ENCODE data around the gene CEP295NL.
"Not testable (repeated sequence)": the region's sequence is repeated elsewhere in the genome, so short reads cannot be mapped to it uniquely, and the experiment has no call there.

CEP295NL gene

DNA sequence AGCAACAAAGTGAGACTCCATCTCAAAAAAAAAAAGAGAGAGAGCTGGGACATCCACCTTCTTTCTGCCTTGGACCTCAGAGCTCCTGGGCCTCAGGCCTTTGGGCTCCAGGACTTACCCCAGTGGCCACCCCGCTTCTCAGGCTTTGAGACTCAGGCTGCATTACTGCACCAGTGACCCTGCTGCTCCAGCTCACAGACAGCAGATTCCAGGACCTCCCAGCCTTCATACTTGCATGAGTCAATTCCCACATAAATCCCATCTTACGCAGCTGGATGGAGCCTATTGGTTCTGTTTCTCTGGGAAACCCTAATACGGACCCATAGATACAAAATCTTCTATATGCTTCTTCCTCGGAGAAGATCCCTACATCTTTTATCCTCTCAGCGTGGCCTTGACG, 2.1 kb upstream of the CEP295NL start:
- DNase-seq (ENCODE audit: low spot score): no peak

DNA sequence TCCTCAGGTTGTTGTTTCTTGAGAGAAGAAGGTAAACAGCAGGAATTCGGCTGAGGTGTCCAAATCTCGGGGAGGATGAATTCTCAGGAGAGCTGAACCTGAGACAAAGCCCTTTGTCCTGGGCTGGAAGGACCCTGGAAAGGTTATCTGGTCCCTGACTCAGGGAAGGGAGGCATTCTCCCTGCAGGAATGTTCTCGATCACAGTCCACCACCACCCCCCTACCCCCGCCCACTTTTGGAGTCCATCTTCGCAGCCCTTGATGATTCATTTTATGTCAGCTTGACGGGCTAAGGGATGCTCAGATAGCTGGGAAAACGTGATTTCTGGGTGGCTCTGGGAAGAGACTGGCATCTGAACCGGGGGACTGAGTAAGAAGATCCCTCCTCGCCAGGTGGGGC, 1.4 kb upstream of the CEP295NL start:
- no peak for DNase-seq (ENCODE audit: low spot score)

DNA sequence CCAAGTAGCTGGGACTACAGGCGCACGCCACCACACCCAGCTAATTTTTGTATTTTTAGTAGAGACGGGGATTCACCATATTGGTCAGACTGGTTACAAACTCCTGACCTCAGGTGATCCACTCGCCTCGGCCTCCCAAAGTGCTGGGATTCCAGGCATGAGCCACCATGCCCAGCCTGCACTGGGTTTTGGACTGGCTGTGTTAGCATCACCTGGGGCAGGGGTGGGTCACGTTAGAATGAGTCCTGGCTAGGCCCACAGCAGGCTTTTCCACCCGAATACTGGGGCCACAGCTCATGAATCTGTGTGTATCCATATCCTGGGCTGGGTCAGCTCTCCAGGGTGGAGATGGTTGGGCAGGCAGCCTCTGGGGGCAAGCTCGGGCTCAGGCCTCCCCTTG, 770 bp downstream of the CEP295NL start:
- DNase-seq (ENCODE audit: low spot score): not testable (repeated sequence)

DNA sequence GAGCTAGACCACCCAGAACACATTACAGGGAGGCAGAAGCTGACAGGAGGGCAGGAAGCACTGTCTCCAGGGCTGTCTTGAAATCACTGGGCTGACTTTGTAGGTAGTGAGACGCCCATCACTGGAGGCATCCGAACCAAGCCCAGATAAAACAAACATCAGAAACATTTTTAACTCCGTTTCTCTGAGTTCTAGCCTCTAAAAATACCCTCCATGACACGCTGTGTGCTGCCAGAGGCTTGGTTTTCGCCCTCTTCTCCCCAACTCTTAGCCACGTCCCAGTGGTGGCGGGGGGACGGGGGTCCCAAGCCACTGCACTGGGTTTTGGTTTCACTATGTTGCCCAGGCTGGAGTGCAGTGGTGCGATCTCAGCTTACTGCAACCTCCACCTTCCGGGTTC, 1.2 kb downstream of the CEP295NL start:
- DNase-seq (ENCODE audit: low spot score): no peak

DNA sequence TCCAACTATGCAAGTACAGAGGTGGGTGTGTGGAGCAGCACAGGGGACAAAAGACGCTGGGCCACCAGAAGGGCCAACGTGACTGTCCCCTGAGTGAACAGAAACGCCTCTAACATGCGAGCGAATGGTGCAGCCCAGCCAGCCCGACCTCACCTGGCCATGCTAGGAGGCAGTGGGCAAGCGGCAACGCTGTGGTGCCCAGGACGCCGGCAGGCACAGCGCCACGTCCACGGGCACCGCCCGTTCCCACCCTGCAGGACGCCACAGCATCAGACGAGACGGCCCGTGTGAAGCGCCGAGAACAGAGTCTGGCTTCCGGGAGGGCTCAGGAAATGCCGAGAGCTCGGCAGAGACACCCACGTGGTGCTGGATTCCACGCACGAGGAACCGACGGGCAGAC, 2.2 kb downstream of the CEP295NL start:
- DNase-seq (ENCODE audit: low spot score): no peak

DNA sequence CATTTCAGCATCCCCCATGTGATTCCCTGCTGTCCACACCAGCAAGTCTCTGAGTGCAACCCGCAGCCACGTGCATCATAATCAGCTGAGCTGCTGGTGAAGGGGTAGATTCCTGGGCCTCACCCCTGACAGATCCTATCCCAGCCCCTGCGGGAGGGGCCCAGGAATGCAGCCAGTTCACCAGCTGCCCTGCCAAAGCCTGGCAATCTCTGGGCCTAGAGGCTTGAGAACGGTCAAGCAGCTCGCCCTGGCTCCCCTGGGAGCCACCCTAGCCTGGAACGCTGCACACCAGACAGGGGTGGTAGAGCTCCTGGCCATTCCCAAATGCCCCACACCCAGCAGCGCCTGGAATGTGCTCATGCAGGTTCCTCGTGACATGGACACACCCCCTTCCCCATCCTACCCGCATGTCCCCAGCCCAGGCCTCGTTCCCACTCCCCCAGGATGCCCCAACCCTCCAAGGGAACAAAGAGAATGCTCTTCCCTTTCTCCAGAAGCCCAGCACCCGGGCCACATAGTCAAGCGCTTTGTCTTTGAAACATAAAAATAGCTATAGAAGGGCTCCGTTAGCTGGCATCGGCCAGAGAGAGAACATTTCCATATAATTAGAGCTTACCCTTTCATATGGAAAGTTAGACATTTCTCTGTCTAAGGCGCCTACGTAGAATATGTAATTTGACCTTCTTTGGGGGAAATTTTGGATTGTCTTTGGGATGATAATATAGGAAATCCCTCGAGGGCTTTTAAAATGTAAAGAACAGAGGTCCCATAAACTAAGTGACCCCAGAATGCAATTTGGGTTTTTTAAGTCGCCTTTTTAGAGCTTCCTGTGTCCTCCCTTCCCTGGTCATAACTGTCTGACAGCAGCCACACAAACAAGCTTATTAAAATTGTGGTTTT, 3.4 kb downstream of the CEP295NL start:
- DNase-seq (ENCODE audit: low spot score): no peak

DNA sequence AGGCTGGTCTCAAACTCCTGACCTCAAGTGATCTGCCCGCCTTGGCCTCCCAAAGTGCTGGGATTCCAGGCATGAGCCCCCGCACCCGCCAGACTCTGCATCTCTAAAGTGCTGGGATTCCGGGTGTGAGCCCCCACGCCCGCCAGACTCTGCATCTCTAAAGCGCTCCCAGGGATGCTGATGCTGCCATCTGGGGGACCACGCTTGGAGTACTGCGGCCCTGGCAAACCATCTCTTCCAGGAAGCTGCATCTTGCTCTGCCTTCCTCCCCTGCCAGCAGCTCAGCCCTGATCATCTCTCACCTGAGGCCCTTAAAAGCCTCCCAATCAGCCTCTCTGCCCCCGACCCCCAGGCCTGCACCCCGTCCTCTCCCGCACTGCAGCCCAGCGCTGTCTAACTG, 4.1 kb downstream of the CEP295NL start:
- no peak for DNase-seq (ENCODE audit: low spot score)

DNA sequence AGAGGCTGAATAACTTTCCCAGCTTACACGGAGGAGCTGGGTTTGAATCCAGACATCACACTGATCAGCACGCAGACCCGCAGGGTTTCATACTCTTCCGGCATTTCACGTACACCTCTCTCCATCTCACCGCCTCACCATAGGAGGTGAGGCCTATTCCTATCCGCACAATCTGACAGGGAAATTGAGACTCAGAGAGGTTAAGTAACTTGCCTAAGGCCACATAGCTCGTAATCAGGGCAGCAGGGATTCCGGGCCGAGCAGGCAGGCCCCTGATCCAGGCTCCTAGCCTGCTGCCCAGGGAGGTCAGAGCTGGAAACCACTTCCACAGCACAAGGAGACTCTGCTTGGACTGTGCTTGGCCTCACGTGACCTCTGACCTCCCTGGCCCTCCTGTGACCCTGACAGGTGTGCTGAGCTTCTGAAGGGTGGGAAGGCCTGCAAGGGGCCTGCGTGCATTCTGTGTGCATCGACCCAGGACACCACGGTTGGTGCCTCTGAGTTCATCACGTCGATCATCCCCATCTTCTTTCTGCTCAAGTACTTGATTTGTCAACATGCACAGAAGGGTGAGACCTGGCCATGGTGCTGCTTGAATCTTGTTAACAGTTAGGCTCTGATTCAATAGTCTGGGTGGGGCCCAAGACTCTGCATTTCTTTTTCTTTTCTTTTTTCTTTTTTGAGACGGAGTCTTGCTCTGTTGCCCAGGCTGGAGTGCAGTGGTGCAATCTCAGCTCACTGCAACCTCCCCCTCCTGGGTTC, 4.7 kb downstream of the CEP295NL start:
- no peak for DNase-seq (ENCODE audit: low spot score)

DNA sequence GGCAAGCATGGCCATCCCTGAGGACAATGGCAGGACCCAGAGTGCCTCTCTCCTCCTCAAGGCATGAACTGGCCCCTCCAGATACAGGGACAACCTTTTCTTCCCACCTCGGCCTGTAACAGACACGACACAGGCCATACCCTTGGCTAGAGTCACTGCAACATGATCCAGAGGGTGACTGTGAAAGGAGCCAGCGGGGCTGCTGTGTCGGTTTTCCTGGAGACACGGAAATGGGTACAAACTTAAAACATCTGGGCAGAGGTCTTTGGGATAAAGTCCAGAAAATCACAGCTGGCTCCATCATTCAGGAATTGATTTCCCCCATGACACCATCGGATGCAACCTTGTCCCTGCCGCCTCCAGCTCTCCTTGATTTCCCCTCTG, 5.3 kb downstream of the CEP295NL start:
- DNase-seq (ENCODE audit: low spot score): no peak

DNA sequence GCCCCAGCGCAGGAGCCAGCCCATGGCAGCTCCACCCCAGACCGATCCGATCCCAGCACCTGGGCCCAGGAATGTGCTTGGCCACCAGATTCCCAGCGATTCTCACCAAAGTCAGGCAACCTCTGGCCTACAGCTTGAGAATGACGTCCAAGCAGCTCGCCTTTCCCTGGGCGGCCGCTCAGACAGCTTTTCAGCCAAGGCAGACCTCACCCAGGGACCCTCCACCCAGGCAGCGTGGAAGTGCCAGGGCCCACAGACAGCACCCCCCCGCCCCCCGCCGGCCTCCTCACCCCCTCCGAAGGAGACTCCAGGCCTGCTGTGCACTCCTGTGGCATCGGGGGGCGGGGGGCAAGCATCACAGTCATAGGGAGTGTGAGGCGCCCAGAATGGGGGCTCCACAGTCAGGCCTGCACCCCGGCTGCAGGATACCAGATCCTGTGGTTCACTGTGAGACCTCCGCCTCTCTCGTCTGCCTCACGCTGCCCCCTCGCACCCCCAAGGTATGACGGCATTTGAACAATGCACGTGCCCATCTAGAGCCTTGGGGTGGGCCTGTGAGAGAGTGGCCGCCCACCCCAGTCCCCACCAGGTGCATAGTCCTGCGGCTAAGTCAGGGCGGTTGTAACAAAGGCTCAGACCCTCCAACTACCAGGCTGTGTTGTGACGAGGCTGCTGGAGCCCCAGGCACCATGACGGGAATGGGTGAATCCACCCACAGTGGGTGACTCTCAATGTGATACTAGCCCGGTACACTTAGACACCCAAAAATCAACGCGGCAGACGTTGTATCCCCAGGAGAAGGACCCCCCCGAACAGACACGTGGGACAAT, 6.0 kb downstream of the CEP295NL start:
- DNase-seq (ENCODE audit: low spot score): no peak

DNA sequence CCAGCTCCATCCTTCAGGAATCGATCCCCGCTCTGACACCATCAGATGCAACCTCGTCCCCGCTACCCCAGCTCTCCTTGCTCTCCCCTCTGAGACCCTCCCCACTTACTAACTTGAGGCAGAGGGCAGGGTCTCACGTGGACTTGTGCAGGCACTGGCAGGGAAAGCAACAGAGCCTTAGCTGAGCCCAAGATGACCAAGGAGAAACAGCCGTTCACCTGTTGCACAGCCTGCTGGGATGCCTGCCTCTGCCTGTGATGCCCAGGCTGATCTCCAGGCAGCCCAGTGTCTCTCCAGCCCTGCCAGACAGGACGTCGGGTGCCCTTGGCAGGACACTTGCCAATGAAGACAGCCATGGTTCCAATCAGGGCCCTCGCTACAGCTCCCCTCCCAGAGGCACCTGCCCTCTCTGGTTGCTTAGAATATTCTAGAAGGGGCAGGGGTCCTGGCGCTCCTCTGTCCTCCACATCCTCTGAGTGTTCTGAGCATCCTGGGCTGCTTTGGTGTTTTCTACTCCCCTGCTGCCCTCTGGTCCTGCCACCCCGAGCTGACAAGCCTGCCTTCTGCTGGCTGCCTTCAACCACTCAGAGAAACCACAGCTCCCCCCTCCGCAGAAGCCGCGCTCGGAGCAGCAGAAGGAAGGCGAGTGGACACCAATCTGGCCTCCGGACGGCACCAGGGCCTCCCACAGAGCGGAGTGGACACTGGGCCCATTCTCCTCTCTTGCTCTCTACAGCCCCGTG, 6.7 kb downstream of the CEP295NL start:
- DNase-seq (ENCODE audit: low spot score): no peak

DNA sequence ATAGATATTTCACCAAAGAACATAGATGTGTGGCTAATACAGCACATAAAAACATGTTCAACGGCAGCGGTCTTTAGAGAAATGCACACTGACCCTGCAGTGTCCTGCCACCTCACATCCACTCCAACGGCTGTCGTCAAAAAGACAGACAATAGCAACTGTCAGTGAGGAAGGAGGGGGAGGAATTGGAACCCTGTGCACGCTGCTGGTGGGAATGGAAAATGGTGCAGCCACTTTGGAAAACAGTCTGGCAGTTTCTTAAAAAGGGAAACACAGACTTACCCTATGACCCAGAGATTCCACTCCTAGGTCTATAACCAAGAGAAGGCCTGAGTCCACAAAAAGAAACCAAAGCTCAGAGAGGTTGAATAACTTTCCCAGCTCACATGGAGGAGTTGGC, 7.7 kb downstream of the CEP295NL start:
- no peak for DNase-seq (ENCODE audit: low spot score)

DNA sequence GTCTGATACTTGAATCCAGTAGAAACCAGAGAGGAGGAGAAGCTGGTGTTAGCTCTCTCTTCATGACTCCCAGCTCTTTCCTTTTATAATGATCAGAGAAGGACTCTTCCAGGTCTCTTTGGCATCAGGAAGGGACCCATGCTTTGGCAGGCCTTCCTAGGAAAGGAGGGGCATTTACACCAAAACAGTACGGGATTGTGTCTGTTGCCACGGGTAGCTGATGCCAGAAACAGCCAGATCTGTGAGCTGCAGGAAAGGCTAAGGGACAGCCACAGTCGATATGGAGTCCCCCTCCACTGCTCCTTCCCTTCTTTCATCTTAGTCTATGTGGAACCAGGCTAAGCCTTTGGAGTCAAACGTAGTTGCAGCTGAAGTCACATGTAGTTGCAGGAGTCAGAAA, 9.3 kb downstream of the CEP295NL start:
- no peak for DNase-seq (ENCODE audit: low spot score)

DNA sequence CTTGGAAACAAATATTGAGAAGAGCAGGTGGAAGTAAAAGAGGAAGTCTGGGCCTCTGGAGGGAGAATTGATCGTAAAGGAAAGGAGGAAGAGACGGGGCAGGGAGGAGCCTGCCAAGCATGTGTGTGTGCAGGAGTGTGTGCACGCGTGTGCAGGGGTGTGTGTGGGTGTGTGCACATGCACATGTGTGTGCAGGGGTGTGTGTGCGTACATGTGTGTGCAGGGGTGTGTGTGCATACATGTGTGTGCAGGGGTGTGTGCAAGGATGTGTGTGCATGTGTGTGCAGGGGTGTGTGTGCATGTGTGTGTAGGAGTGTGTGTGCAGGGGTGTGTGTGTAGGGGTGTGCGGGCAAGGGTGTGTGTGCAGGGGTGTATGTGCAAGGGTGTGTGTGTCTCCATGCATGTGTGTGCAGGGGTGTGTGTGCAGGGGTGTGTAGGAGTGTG, 10.0 kb downstream of the CEP295NL start:
- DNase-seq (ENCODE audit: low spot score): no peak

DNA sequence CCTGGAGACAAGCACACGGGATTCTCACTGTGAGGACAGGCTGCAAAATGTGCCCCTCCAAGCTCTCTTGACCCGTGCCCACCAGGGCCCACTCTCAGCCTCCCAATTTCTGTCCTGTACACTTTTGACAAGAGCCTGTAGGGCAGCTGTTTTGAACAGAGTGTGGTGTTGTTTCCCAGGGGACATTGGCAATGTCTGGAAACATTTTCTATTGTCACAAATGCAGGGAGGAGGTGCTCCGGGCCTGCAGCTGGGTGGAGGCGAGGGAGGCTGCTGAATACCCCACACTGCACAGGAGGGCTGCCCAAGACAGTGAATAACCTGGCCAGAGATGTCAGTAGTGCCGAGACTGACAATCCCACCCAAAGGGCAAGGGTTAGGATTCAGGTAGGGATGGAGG, 10.5 kb downstream of the CEP295NL start:
- no peak for DNase-seq (ENCODE audit: low spot score)

DNA sequence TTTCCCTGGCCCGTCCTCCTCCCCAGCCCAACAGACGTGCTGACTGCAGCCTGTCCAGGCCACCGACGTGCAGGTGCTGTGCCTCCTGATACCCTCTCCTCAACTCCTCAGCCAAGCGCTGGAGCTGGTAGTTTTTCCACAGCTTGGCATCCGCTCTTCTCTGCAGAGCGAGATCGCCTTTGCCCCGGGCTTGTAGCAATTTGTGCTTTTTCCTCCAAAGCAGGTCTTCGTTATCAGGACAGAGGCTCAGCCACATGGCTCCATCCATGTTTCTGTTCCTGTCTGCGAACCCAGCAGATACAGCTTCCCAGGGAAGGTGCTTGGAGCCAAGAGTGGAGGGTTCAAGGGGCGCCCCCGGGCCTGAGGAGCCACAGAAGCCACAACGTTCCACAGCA, 10.9 kb downstream of the CEP295NL start:
- DNase-seq (ENCODE audit: low spot score): no peak

DNA sequence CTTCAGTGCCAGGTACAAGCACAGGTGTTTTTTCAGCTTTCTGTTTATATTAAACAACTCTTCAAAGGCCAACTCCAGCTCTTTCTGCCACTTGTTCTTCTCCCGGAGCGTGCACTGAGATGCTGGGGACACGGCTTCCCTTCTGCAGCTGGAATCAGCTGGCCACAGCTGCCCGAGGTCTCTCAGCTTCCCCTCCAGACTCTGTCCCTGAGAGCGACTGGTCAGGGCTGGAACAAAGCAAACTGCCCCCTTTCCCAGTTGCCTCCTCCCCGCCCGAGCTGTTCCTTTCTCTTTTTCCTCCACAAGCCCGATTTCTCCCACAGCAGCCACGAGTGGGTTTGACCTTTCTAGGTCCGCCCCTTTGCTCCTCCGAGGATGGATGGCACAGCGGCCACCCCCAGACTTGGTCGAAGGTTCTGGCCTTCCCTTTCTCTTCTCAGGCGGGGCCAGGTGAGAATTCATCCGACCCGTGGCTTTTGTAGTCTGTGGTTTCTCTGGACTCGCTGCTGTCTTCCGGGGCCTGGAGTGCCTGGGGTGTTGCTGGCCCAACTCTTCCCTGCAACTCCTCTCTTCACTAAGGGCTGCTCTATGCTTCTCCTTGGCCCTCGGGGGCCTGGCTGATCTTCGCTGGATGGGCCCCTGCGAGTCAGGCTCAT, 11.5 kb downstream of the CEP295NL start:
- no peak for DNase-seq (ENCODE audit: low spot score)

DNA sequence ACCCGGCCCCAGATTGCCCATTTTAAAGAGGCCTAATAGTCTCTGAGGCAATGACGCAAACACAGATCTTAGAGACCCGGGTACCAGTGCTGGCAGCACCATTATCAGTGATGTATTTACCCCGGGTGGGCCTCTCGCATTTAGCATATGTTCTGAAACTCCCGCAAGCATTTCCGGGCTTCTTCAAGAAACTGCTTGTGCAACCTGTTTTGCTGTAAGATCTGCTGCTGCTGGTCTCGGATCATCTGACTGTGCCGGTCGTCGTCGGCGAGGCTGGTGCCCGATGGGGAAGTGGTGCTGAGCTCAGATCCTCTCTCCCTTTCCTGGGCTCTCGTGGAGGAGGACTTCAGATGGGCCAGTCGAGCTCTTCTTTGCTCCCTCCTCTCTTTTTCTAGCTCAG, 12.5 kb downstream of the CEP295NL start:
- peak; percentile 47 for DNase-seq (ENCODE audit: low spot score)

DNA sequence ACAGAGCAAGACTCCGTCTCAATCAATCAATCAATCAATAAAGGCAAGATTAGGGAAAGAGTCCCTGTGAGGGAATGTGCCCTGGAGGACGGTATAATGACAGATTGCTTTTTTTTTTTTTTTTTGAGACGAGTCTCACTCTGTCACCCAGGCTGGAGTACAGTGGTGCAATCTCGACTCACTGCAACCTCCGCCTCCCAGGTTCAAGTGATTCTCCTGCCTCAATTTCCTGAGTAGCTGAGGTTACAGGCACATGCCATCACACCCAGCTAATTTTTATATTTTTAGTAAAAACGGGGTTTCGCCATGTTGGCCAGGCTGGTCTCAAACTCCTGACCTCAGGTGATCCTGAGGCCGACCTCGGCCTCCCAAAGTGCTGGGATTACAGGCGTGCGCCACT, 12.9 kb downstream of the CEP295NL start:
- not testable (repeated sequence) for DNase-seq (ENCODE audit: low spot score)

DNA sequence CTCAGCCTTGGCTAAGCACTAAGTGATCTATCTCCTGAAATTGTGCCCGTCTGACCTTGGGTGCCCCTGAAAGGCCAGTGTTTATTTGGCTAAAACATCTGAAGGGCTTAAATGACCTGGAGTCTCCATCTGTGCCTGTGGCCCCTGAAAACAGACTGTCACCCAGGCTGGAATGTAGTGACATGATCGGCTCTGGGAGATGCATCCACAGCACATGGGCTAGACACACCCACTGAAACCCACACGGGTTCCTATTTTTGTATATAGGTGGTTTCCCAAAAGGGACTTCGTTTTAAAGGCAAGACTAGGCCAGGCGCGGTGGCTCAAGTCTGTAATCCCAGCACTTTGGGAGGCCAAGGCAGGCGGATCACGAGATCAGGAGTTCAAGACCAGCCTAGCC, 13.5 kb downstream of the CEP295NL start:
- DNase-seq (ENCODE audit: low spot score): peak; percentile 50

DNA sequence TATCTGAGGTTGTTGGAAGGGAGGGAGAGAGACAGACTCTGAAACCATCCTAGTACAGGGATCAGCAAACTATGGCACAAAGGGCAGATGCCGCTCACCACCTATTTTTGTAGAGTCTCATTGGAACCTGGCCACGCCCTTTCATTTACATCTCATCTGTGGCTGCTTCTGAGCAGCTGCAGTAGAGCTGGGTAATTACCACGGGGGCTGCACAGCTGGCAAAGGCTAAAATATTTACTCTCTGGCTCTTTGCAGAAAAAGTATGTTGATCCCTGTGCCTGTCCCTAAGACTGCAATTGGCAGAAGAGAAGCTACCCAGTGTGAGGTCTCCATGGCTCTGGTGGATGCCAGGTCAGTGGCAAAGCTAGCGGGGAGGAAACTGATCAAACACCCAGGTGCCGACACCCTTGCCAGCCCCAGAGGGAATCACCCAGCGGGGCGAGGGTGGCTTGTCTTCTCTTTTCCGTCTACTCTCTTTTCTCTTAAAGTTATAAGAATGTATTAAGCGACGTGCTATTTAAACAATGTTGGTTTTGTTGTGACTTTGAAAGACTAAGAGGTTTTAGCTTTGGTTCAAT, 14.0 kb downstream of the CEP295NL start:
- DNase-seq (ENCODE audit: low spot score): no peak

Measured in germinal center (tissue), 1 donor.